Activated CD4-positive, alpha-beta memory T cell treated with anti-CD3 and anti-CD28 coated beads for 36 hours (primary cell): ENCODE data around the gene GLYR1. TPM values are rescaled to one million over a fixed set of nuclear protein-coding genes. Genes with fewer than 3 reads are reported as not detected.

ENCODE experiments used
- CTCF ChIA-PET: fragments of 350-600 bp; sonication (Branson Sonifier 250); formaldehyde crosslinking; loops from one replicate; lab custom pipeline; 2021; ENCODE audit warnings: antibody characterized with exemption, inconsistent platforms; lab: Charles Lee
- POLR2A ChIA-PET: fragments of 350-600 bp; sonication (Branson Sonifier 250); formaldehyde crosslinking; loops from one replicate; lab custom pipeline; 2021; ENCODE audit warnings: antibody characterized with exemption; lab: Charles Lee
- DNase-seq: peaks from one replicate; pipeline ENCODE4 v3.0.0-alpha.2; 2020
- H3K27ac Mint-ChIP-seq: one replicate; pipeline ENCODE4 v1.8.0; 2021; ENCODE audit warnings: mixed read lengths
- H3K27me3 Mint-ChIP-seq: one replicate; pipeline ENCODE4 v1.8.0; 2021; ENCODE audit warnings: mixed read lengths
- H3K36me3 Mint-ChIP-seq: one replicate; pipeline ENCODE4 v1.8.0; 2021; ENCODE audit warnings: mixed read lengths
- H3K4me1 Mint-ChIP-seq: one replicate; pipeline ENCODE4 v1.8.0; 2021; ENCODE audit warnings: low read depth, mixed read lengths
- H3K4me3 Mint-ChIP-seq: one replicate; pipeline ENCODE4 v1.8.0; 2021; ENCODE audit warnings: mild to moderate bottlenecking, mixed read lengths
- H3K9me3 Mint-ChIP-seq: one replicate; pipeline ENCODE4 v1.8.0; 2021; ENCODE audit warnings: mixed read lengths
- intact Hi-C: fragments of 100-400 bp; cut with micrococcal nuclease; formaldehyde crosslinking; loops from one replicate; pipeline ENCODE4 v1.15.1; 2023
- total RNA-seq, 2 experiments: library from RNA; stranded (reverse); gene quantifications; one replicate each; pipeline ENCODE4 v1.2.3, GENCODE V29; 2021

GLYR1 gene
- total RNA-seq, 2 experiments from 2014 or later = 71.6 to 73.3 TPM

- Mint-ChIP-seq H3K4me1 (peaks cover 9% of the 10 kb centered on the region), H3K36me3 (peaks cover 6% of the 10 kb centered on the region), H3K4me3 (no peak overlapping the region), H3K9me3 (no peaks in the 10 kb centered on the region), H3K27ac (no peak overlapping the region), H3K27me3 (no peaks in the 10 kb centered on the region)
- intact Hi-C loops = no loop called here
- POLR2A ChIA-PET = no interaction called here
- DNase-seq = no peak
- CTCF ChIA-PET = no interaction called here
Observed at GRCh38 chr16:4800290-4801041, 46.6 kb downstream of the GLYR1 start.

GRCh38 chr16:4799171-4799855 is 47.8 kb downstream of the GLYR1 start:
- POLR2A ChIA-PET = interaction anchor here (0.6 kb wide), 1 partner anchor 96 kb away, joined by 3 read pairs; no protein-coding TSS in a partner anchor
- Mint-ChIP-seq H3K27me3 (no peaks in the 10 kb centered on the region), H3K36me3 (peaks cover 4% of the 10 kb centered on the region), H3K27ac (no peak overlapping the region), H3K4me3 (no peak overlapping the region), H3K9me3 (no peaks in the 10 kb centered on the region), H3K4me1 (peaks cover 9% of the 10 kb centered on the region)
- intact Hi-C loops = no loop called here
- CTCF ChIA-PET = no interaction called here
- no peak for DNase-seq

- no peak for DNase-seq
- Mint-ChIP-seq H3K9me3 (no peaks in the 10 kb centered on the region), H3K27ac (no peak overlapping the region), H3K36me3 (no peaks in the 10 kb centered on the region), H3K4me3 (no peak overlapping the region), H3K4me1 (peaks cover 4% of the 10 kb centered on the region), H3K27me3 (no peaks in the 10 kb centered on the region)
- intact Hi-C loops = no loop called here
- CTCF ChIA-PET = no interaction called here
- POLR2A ChIA-PET = no interaction called here
Observed at GRCh38 chr16:4798456-4798855, 48.6 kb downstream of the GLYR1 start.

- ChIA-PET POLR2A (no interaction called here), CTCF (no interaction called here)
- no peaks in the 10 kb centered on the region for H3K4me1 Mint-ChIP-seq
- H3K27ac Mint-ChIP-seq = no peak overlapping the region
- H3K36me3 Mint-ChIP-seq = no peaks in the 10 kb centered on the region
- no peaks in the 10 kb centered on the region for H3K9me3 Mint-ChIP-seq
- H3K4me3 Mint-ChIP-seq = no peak overlapping the region
- DNase-seq = no peak
- H3K27me3 Mint-ChIP-seq = no peaks in the 10 kb centered on the region
- intact Hi-C loops = no loop called here
Observed at GRCh38 chr16:4797805-4798252, 49.3 kb downstream of the GLYR1 start.

- Mint-ChIP-seq H3K9me3 (no peaks in the 10 kb centered on the region), H3K4me1 (no peaks in the 10 kb centered on the region), H3K27me3 (no peaks in the 10 kb centered on the region), H3K36me3 (no peaks in the 10 kb centered on the region), H3K27ac (no peak overlapping the region), H3K4me3 (no peak overlapping the region)
- DNase-seq = no peak
- CTCF ChIA-PET = no interaction called here
- intact Hi-C loops = no loop called here
- POLR2A ChIA-PET = no interaction called here
Observed at GRCh38 chr16:4796982-4797804, 49.9 kb downstream of the GLYR1 start.

GRCh38 chr16:4795828-4796572 is 51.1 kb downstream of the GLYR1 start:
- no peaks in the 10 kb centered on the region for H3K9me3 Mint-ChIP-seq
- no peak overlapping the region for H3K27ac Mint-ChIP-seq
- CTCF ChIA-PET = no interaction called here
- H3K27me3 Mint-ChIP-seq = peaks cover 3% of the 10 kb centered on the region
- intact Hi-C loops = no loop called here
- peaks cover 3% of the 10 kb centered on the region for H3K4me1 Mint-ChIP-seq
- no peak overlapping the region for H3K4me3 Mint-ChIP-seq
- POLR2A ChIA-PET = no interaction called here
- no peak for DNase-seq
- no peaks in the 10 kb centered on the region for H3K36me3 Mint-ChIP-seq

GRCh38 chr16:4795181-4795827 is 51.8 kb downstream of the GLYR1 start, which contains the start of gene SMIM22:
Gene SMIM22, plus strand, starts transcription at chr16:4795369. Its CDS starts 366 bp downstream, at chr16:4795735.
- Mint-ChIP-seq H3K4me3 (no peak within 1 kb of the TSS), H3K9me3 (no peaks in the 10 kb centered on the region), H3K27ac (no peak within 1 kb of the TSS), H3K4me1 (peaks cover 6% of the 10 kb centered on the region), H3K27me3 (peaks cover 3% of the 10 kb centered on the region), H3K36me3 (no peaks in the 10 kb centered on the region)
- DNase-seq = no peak
- intact Hi-C loops = no loop called here
- ChIA-PET POLR2A (no interaction called here), CTCF (no interaction called here)

- intact Hi-C loops = no loop called here
- DNase-seq = no peak
Observed at GRCh38 chr16:4792951-4793513, 54.1 kb downstream of the GLYR1 start.

GRCh38 chr16:4790871-4791270 is 56.2 kb downstream of the GLYR1 start:
- DNase-seq = peak; percentile 21
- intact Hi-C loops = no loop called here

More at GRCh38 chr16:4792951-4793513, 54.1 kb downstream of the GLYR1 start:
- Mint-ChIP-seq H3K9me3 (no peaks in the 10 kb centered on the region), H3K36me3 (no peaks in the 10 kb centered on the region), H3K27ac (no peak overlapping the region), H3K4me1 (peaks cover 6% of the 10 kb centered on the region), H3K27me3 (peaks cover 3% of the 10 kb centered on the region), H3K4me3 (no peak overlapping the region)
- CTCF ChIA-PET = no interaction called here
- POLR2A ChIA-PET = no interaction called here

GRCh38 chr16:4790261-4790660 is 56.8 kb downstream of the GLYR1 start:
- no peak for DNase-seq
- no peak overlapping the region for H3K4me3 Mint-ChIP-seq
- intact Hi-C loops = no loop called here
- peaks cover 6% of the 10 kb centered on the region for H3K4me1 Mint-ChIP-seq
- POLR2A ChIA-PET = no interaction called here
- no peak overlapping the region for H3K27ac Mint-ChIP-seq
- no peaks in the 10 kb centered on the region for H3K9me3 Mint-ChIP-seq
- peaks cover 3% of the 10 kb centered on the region for H3K27me3 Mint-ChIP-seq
- CTCF ChIA-PET = no interaction called here
- no peaks in the 10 kb centered on the region for H3K36me3 Mint-ChIP-seq

More at GRCh38 chr16:4790871-4791270, 56.2 kb downstream of the GLYR1 start:
- Mint-ChIP-seq H3K36me3 (no peaks in the 10 kb centered on the region), H3K4me3 (no peak overlapping the region), H3K9me3 (no peaks in the 10 kb centered on the region), H3K4me1 (peaks cover 6% of the 10 kb centered on the region), H3K27me3 (peaks cover 3% of the 10 kb centered on the region), H3K27ac (no peak overlapping the region)
- CTCF ChIA-PET = no interaction called here
- POLR2A ChIA-PET = no interaction called here

- Mint-ChIP-seq H3K36me3 (no peaks in the 10 kb centered on the region), H3K9me3 (no peaks in the 10 kb centered on the region), H3K27me3 (peaks cover 3% of the 10 kb centered on the region), H3K4me3 (no peak overlapping the region), H3K4me1 (peaks cover 6% of the 10 kb centered on the region), H3K27ac (no peak overlapping the region)
- no peak for DNase-seq
- CTCF ChIA-PET = interaction anchor here (0.6 kb wide), 1 partner anchor 13 kb away, joined by 3 read pairs; no protein-coding TSS in a partner anchor
- POLR2A ChIA-PET = no interaction called here
- intact Hi-C loops = no loop called here
Observed at GRCh38 chr16:4788910-4789309, 58.2 kb downstream of the GLYR1 start.
